Trophoblast cell (in vitro differentiated cells and primary cell): ENCODE data around the gene BRD7.

Source experiments
- DNase-seq, 2 donors: peaks; one replicate each; pipeline ENCODE4 v3.0.0-alpha.2; 2016
- H2AFZ ChIP-seq: 2 replicates; pipeline ENCODE4 v1.6.1; 2013; ENCODE audit warnings: low read length, moderate library complexity, mild to moderate bottlenecking; ENCODE audit not compliant: insufficient read depth, poor library complexity
- H2AK5ac ChIP-seq: 2 replicates; pipeline ENCODE4 v1.6.1; 2013; ENCODE audit warnings: mild to moderate bottlenecking, low read length
- H2BK120ac ChIP-seq: 2 replicates; pipeline ENCODE4 v1.6.1; 2013; ENCODE audit warnings: low read length, mild to moderate bottlenecking, moderate library complexity; ENCODE audit not compliant: insufficient read depth, poor library complexity
- H2BK12ac ChIP-seq: 2 replicates; pipeline ENCODE4 v1.6.1; 2013; ENCODE audit warnings: mild to moderate bottlenecking, low read length, moderate library complexity
- H2BK5ac ChIP-seq: 2 replicates; pipeline ENCODE4 v1.6.1; 2013; ENCODE audit warnings: low read length, low read depth, moderate library complexity, mild to moderate bottlenecking; ENCODE audit not compliant: poor library complexity
- H3K14ac ChIP-seq: 2 replicates; pipeline ENCODE4 v1.6.1; 2013; ENCODE audit warnings: mild to moderate bottlenecking, low read length
- H3K18ac ChIP-seq: 2 replicates; pipeline ENCODE4 v1.6.1; 2013; ENCODE audit warnings: mild to moderate bottlenecking, low read length
- H3K23ac ChIP-seq: 2 replicates; pipeline ENCODE4 v1.6.1; 2013; ENCODE audit warnings: low read length
- H3K27ac ChIP-seq: 2 replicates; pipeline ENCODE4 v1.5.1; 2013; ENCODE audit warnings: low read depth, mild to moderate bottlenecking, inconsistent platforms, low read length, moderate library complexity
- H3K27me3 ChIP-seq: 2 replicates; pipeline ENCODE4 v1.6.1; 2013; ENCODE audit warnings: inconsistent platforms, mild to moderate bottlenecking, low read length, moderate library complexity; ENCODE audit not compliant: insufficient read depth
- H3K36me3 ChIP-seq, 2 experiments: 1 replicate in 1 of 2; 2 replicates in 1 of 2; pipeline ENCODE4 v1.6.1; 2013; ENCODE audit warnings: low read length in 2 of 2, mild to moderate bottlenecking in 2 of 2, moderate library complexity in 1 of 2; ENCODE audit not compliant: insufficient read depth in 2 of 2, control insufficient read depth in 1 of 2
- H3K4ac ChIP-seq: 2 replicates; pipeline ENCODE4 v1.6.1; 2013; ENCODE audit warnings: low read depth, mild to moderate bottlenecking, low read length, moderate library complexity
- H3K4me1 ChIP-seq, 2 experiments: 1 replicate in 1 of 2; 2 replicates in 1 of 2; pipeline ENCODE4 v1.6.1; 2013; ENCODE audit warnings: low read length in 2 of 2, mild to moderate bottlenecking in 2 of 2, moderate library complexity in 1 of 2; ENCODE audit not compliant: insufficient read depth in 2 of 2, control insufficient read depth in 1 of 2
- H3K4me2 ChIP-seq: 2 replicates; pipeline ENCODE4 v1.6.1; 2013; ENCODE audit warnings: inconsistent platforms, mild to moderate bottlenecking, low read length, moderate library complexity
- H3K4me3 ChIP-seq: 2 replicates; pipeline ENCODE4 v1.5.1; 2013; ENCODE audit warnings: mild to moderate bottlenecking, low read depth, low read length, inconsistent platforms
- H3K79me1 ChIP-seq: one replicate; pipeline ENCODE4 v1.6.1; 2013; ENCODE audit warnings: low read length
- H3K79me2 ChIP-seq: 2 replicates; pipeline ENCODE4 v1.6.1; 2013; ENCODE audit warnings: low read length, mild to moderate bottlenecking; ENCODE audit not compliant: control insufficient read depth, insufficient read depth, poor library complexity
- H3K9ac ChIP-seq: 2 replicates; pipeline ENCODE4 v1.6.1; 2013; ENCODE audit warnings: mild to moderate bottlenecking, low read length
- H3K9me3 ChIP-seq: 2 replicates; pipeline ENCODE4 v1.6.1; 2013; ENCODE audit warnings: low read depth, mild to moderate bottlenecking, control low read depth, inconsistent platforms, low read length; ENCODE audit not compliant: insufficient read depth
- H4K12ac ChIP-seq: 2 replicates; pipeline ENCODE4 v1.6.1; 2013; ENCODE audit warnings: low read depth, mild to moderate bottlenecking, low read length, moderate library complexity
- H4K8ac ChIP-seq: 2 replicates; pipeline ENCODE4 v1.6.1; 2013; ENCODE audit warnings: low read depth, mild to moderate bottlenecking, low read length, moderate library complexity
- H4K91ac ChIP-seq: one replicate; pipeline ENCODE4 v1.6.1; 2013; ENCODE audit warnings: low read depth, mild to moderate bottlenecking, low read length, moderate library complexity
- WGBS: extraction: QIAGEN DNeasy Blood & Tissue Kit; methylation state at CpG from one replicate; pipeline ENCODE4 v1.1.7; 2013; ENCODE audit warnings: missing lambda C conversion rate; ENCODE audit not compliant: insufficient read length, insufficient coverage; ENCODE audit errors: extremely low coverage; 5-methylcytosine and 5-hydroxymethylcytosine counted together

BRD7 gene

GRCh38 chr16:50316848-50317630, 51.7 kb downstream of the BRD7 start:
- Histone ChIP-seq H4K12ac (no peak overlapping the region), H3K14ac (no peak overlapping the region), H2AFZ (no peak overlapping the region), H4K91ac (peak overlapping the region; percentile 32), H3K27ac (peak overlapping the region; percentile 80), H3K18ac (no peak overlapping the region), H3K27me3 (no peaks in the 10 kb centered on the region), H3K9me3 (no peaks in the 10 kb centered on the region), H2BK12ac (peak overlapping the region; percentile 66), H3K4ac (peak overlapping the region; percentile 44), H3K9ac (no peak overlapping the region), H3K4me3 (no peak overlapping the region), H3K4me1 (peaks cover 24 to 30% of the 10 kb centered on the region in 2 experiments), H3K4me2 (no peak overlapping the region), H4K8ac (no peak overlapping the region), H3K79me2 (peaks cover 2% of the 10 kb centered on the region), H3K36me3 (peaks cover 23 to 33% of the 10 kb centered on the region in 2 experiments), H2BK120ac (no peak overlapping the region), H3K79me1 (peaks cover 18% of the 10 kb centered on the region), H2BK5ac (peak overlapping the region; percentile 9), H2AK5ac (no peak overlapping the region), H3K23ac (no peak overlapping the region)
- WGBS: no CpG with 5 or more reads among the region's 10 CpGs
- DNase-seq: no peak

GRCh38 chr16:50316102-50316847, 52.5 kb downstream of the BRD7 start:
- Histone ChIP-seq H2BK5ac (peak overlapping the region; percentile 9), H3K27me3 (no peaks in the 10 kb centered on the region), H3K79me2 (peaks cover 2% of the 10 kb centered on the region), H2AK5ac (no peak overlapping the region), H3K36me3 (peaks cover 26 to 34% of the 10 kb centered on the region in 2 experiments), H3K23ac (no peak overlapping the region), H3K4ac (peak overlapping the region; percentile 44), H4K12ac (no peak overlapping the region), H3K4me3 (no peak overlapping the region), H3K14ac (no peak overlapping the region), H3K79me1 (peaks cover 19% of the 10 kb centered on the region), H2BK12ac (no peak overlapping the region), H2AFZ (no peak overlapping the region), H3K9me3 (no peaks in the 10 kb centered on the region), H3K4me1 (peaks cover 24 to 36% of the 10 kb centered on the region in 2 experiments), H4K8ac (no peak overlapping the region), H3K27ac (peak overlapping the region; percentile 80), H2BK120ac (no peak overlapping the region), H3K18ac (no peak overlapping the region), H3K9ac (no peak overlapping the region), H4K91ac (peak overlapping the region; percentile 32), H3K4me2 (peak overlapping the region; percentile 0)
- no CpG with 5 or more reads among the region's 12 CpGs for WGBS
- no peak for DNase-seq

DNA sequence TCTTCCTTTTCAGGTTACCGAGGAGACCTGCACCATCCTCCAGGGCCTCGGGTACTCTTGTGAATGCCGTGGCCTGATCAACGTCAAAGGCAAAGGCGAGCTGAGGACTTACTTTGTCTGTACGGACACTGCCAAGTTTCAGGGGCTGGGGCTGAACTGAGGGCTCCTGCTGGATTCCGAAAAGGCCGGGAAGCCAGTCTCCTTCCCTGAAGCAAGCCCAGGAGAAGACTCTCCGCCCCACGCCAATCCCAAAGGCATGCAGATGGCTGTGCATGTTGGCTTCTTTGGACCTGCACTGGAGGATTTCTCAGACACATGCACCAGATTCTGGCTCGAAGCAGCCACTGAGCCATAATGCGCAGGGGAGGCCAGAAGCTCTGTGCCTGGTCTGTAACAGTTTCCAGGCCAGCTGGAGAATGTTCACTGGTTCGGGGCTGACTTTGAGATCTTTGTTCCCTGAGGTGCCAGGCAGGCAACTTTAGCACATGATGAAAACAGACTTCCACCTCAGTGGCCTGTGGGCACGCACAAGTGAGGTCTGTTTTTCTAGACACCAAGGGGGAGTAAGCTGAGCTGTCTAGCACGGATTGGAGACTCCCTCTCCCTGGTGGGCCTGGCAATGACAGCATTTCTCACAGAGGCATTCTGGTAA, 53.3 kb downstream of the BRD7 start:
- Histone ChIP-seq H3K36me3 (peaks cover 24 to 29% of the 10 kb centered on the region in 2 experiments), H3K4me3 (no peak overlapping the region), H3K4me2 (no peak overlapping the region), H4K8ac (no peak overlapping the region), H3K9ac (no peak overlapping the region), H3K18ac (peak overlapping the region; percentile 2), H4K91ac (peak overlapping the region; percentile 72), H2BK120ac (peak overlapping the region; percentile 52), H2AFZ (no peak overlapping the region), H3K27ac (peak overlapping the region; percentile 80), H2BK12ac (peak overlapping the region; percentile 0), H3K79me1 (peaks cover 22% of the 10 kb centered on the region), H4K12ac (no peak overlapping the region), H3K23ac (no peak overlapping the region), H2AK5ac (no peak overlapping the region), H3K14ac (peak overlapping the region; percentile 40), H3K9me3 (no peaks in the 10 kb centered on the region), H3K27me3 (no peaks in the 10 kb centered on the region), H3K4ac (no peak overlapping the region), H3K4me1 (peaks cover 24 to 39% of the 10 kb centered on the region in 2 experiments), H3K79me2 (peaks cover 2% of the 10 kb centered on the region), H2BK5ac (peak overlapping the region; percentile 52)
- no peak for DNase-seq
- no CpG with 5 or more reads among the region's 15 CpGs for WGBS

DNA sequence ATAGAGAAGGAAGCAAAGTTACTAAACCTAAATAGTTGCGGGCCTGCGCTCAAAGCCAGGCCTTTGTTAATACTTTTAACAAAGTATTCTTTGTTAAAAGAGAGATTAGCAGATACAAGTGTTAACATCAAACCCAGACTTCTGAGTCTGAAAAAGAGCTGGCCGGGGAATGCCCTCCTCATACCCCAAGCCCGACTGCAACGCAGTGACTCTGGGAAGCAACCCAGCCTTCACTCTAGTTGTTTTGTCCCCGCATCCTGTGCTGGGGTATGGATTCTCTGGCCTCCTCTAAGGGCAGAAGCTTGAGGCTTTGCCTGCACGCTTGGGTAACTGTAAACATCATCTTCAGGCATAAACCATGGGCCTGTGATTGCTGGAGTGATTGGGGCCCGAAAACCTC, 54.1 kb downstream of the BRD7 start:
- Histone ChIP-seq H3K27me3 (no peaks in the 10 kb centered on the region), H3K14ac (peak overlapping the region; percentile 66), H2BK120ac (peak overlapping the region; percentile 18), H3K4ac (no peak overlapping the region), H3K9ac (no peak overlapping the region), H4K91ac (peak overlapping the region; percentile 72), H4K8ac (peak overlapping the region; percentile 20), H3K36me3 (peaks cover 24 to 28% of the 10 kb centered on the region in 2 experiments), H3K23ac (no peak overlapping the region), H2AFZ (no peak overlapping the region), H3K18ac (peak overlapping the region; percentile 22), H3K4me1 (peaks cover 30 to 45% of the 10 kb centered on the region in 2 experiments), H3K79me2 (peaks cover 2% of the 10 kb centered on the region), H2BK5ac (peak overlapping the region; percentile 52), H3K9me3 (no peaks in the 10 kb centered on the region), H3K27ac (peak overlapping the region; percentile 80), H3K79me1 (peaks cover 23% of the 10 kb centered on the region), H3K4me2 (no peak overlapping the region), H2BK12ac (peak overlapping the region; percentile 27), H4K12ac (no peak overlapping the region), H3K4me3 (no peak overlapping the region), H2AK5ac (peak overlapping the region; percentile 69)
- no peak for DNase-seq
- no CpG with 5 or more reads among the region's 8 CpGs for WGBS
